HepG2 (cell line): Measurements from ENCODE around the gene WNT1. TPM values are rescaled to one million over a fixed set of nuclear protein-coding genes. Genes with fewer than 3 reads are reported as not detected.

Source experiments
- ATAC-seq: fragments of 200-7000 bp; cut with Tn5 transposase; 3 replicates; pipeline ENCODE4 v1.9.1; 2020; ENCODE audit warnings: mild to moderate bottlenecking, moderate library complexity
- BruUV-seq: library from RNA; stranded (reverse); fragments of 400-500 nt; replicated peaks from 2 replicates; lab custom pipeline; 2021; lab: Mats Ljungman, UMichigan
- CTCF ChIA-PET: fragments of 300-600 bp; formaldehyde crosslinking; extraction: SDS; loops from one replicate; lab custom pipeline; 2021; ENCODE audit warnings: low total read pairs, inconsistent platforms, low intra/inter-chr PET ratio; lab: Yijun Ruan, JAX
- POLR2A ChIA-PET: fragments of 350-600 bp; sonication (Branson Sonifier 250); formaldehyde crosslinking; loops from one replicate; lab custom pipeline; 2020; ENCODE audit warnings: antibody characterized with exemption, inconsistent platforms; lab: Yijun Ruan, JAX
- DNase-seq: peaks from one replicate; pipeline ENCODE4 v3.0.0-alpha.2; 2015; ENCODE audit warnings: low spot score
- FAIRE-seq: peaks from 3 replicates; lab custom pipeline; 2011; peaks lifted over from hg19 to GRCh38; lab: Jason Lieb, UNC
- H2AFZ ChIP-seq: one replicate; pipeline ENCODE4 v1.6.1; 2011; ENCODE audit warnings: low read length, inconsistent platforms
- H3K27ac ChIP-seq: fragments of 300-600 bp; 3 replicates; pipeline ENCODE4 v1.8.0; 2011; ENCODE audit warnings: mixed run types, mild to moderate bottlenecking, mixed read lengths, low read length, inconsistent platforms; ENCODE audit not compliant: insufficient read depth; ENCODE audit errors: extremely low read length
- H3K27me3 ChIP-seq, 2 experiments: fragments of 200-600 bp in 1 of 2; 2 replicates in 1 of 2; 3 replicates in 1 of 2; pipeline versions ENCODE4 v1.6.0 to v1.8.0; 2011; ENCODE audit warnings: low read length in 2 of 2, mild to moderate bottlenecking in 2 of 2, moderate library complexity in 2 of 2, inconsistent platforms in 1 of 2; ENCODE audit not compliant: insufficient read depth in 2 of 2, control insufficient read depth in 1 of 2
- H3K36me3 ChIP-seq, 2 experiments: fragments of 200-600 bp in 1 of 2; replicated peaks in 1 of 2; 2 replicates in 1 of 2; 3 replicates in 1 of 2; pipeline versions ENCODE4 v1.5.1 to v1.8.0; 2011; ENCODE audit warnings: low read length in 2 of 2, inconsistent platforms in 1 of 2; ENCODE audit not compliant: insufficient read depth in 2 of 2, control insufficient read depth in 1 of 2
- H3K4me1 ChIP-seq: 2 replicates; pipeline ENCODE4 v1.5.1; 2012; ENCODE audit warnings: low read length, inconsistent platforms; ENCODE audit not compliant: insufficient read depth
- H3K4me2 ChIP-seq: 2 replicates; pipeline ENCODE4 v1.6.0; 2011; ENCODE audit warnings: low read depth, low read length, inconsistent platforms
- H3K4me3 ChIP-seq, 3 experiments: fragments of 200-600 bp in 1 of 3; sonication (generic), shearing (Covaris generic) in 1 of 3; replicated peaks in 1 of 3; 2 replicates each; pipeline ENCODE4 v1.5.1; 2011 to 2016; ENCODE audit warnings: low read length in 3 of 3, inconsistent platforms in 2 of 3, low read depth in 2 of 3, mild to moderate bottlenecking in 2 of 3, control low read depth in 1 of 3, mixed read lengths in 1 of 3; ENCODE audit not compliant: insufficient read depth in 1 of 3
- H3K79me2 ChIP-seq: one replicate; pipeline ENCODE4 v1.6.1; 2011; ENCODE audit warnings: low read length, inconsistent platforms; ENCODE audit not compliant: insufficient read depth
- H3K9ac ChIP-seq: 2 replicates; pipeline ENCODE4 v1.6.0; 2011; ENCODE audit warnings: mild to moderate bottlenecking, low read depth, low read length, inconsistent platforms; ENCODE audit not compliant: insufficient read depth
- H3K9me3 ChIP-seq: 2 replicates; pipeline ENCODE4 v1.5.1; 2012; ENCODE audit warnings: mild to moderate bottlenecking, low read length
- H4K20me1 ChIP-seq: 2 replicates; pipeline ENCODE4 v1.6.0; 2011; ENCODE audit warnings: inconsistent platforms, mild to moderate bottlenecking, low read length, moderate library complexity; ENCODE audit not compliant: insufficient read depth
- ATRX ChIP-seq: sonication (generic); formaldehyde crosslinking; IDR thresholded peaks from 2 replicates; pipeline ENCODE4 v1.4.0; 2020; ENCODE audit warnings: missing genetic modification reagents, borderline replicate concordance
- EHMT2 ChIP-seq: fragments of 200-600 bp; sonication (generic); IDR thresholded peaks from 2 replicates; pipeline ENCODE4 v1.7.0; 2017; ENCODE audit warnings: antibody characterized with exemption, low read depth, low read length, borderline replicate concordance
- GZF1 ChIP-seq: sonication (generic); formaldehyde crosslinking; IDR thresholded peaks from 2 replicates; pipeline ENCODE4 v1.5.1; 2020; ENCODE audit warnings: mild to moderate bottlenecking, missing genetic modification reagents
- JUN ChIP-seq: sonication (generic); formaldehyde crosslinking; IDR thresholded peaks from 2 replicates; pipeline ENCODE4 v1.4.0; 2020; ENCODE audit warnings: mild to moderate bottlenecking, missing genetic modification reagents
- KLF11 ChIP-seq: IDR thresholded peaks from 2 replicates; pipeline ENCODE4 v1.6.1; 2016; ENCODE audit warnings: missing compliant biosample characterization
- NR3C1 ChIP-seq: sonication (generic); formaldehyde crosslinking; IDR thresholded peaks from 2 replicates; pipeline ENCODE4 v1.4.0; 2020; ENCODE audit warnings: missing genetic modification reagents
- TCF12 ChIP-seq, 2 experiments: fragments of 450-650 bp in 1 of 2; sonication (generic) in 1 of 2; formaldehyde crosslinking in 1 of 2; IDR thresholded peaks; 2 replicates each; pipeline versions ENCODE4 v1.6.1 to v1.8.0; 2017 to 2022; ENCODE audit warnings: antibody characterized with exemption in 1 of 2, mild to moderate bottlenecking in 1 of 2, missing genetic modification reagents in 1 of 2, moderate library complexity in 1 of 2
- THAP11 ChIP-seq: IDR thresholded peaks from 2 replicates; pipeline ENCODE4 v1.6.1; 2016; ENCODE audit warnings: missing biosample characterization, missing genetic modification reagents
- U2AF2 ChIP-seq: fragments of 200-400 bp; formaldehyde crosslinking; IDR thresholded peaks from 2 replicates; pipeline ENCODE4 v1.6.1; 2017; ENCODE audit warnings: low read depth, mild to moderate bottlenecking, low read length
- ZFP82 ChIP-seq: sonication (generic); formaldehyde crosslinking; IDR thresholded peaks from 2 replicates; pipeline ENCODE4 v1.5.1; 2020; ENCODE audit warnings: mild to moderate bottlenecking, missing genetic modification reagents, borderline replicate concordance
- ZKSCAN5 ChIP-seq: sonication (generic); formaldehyde crosslinking; IDR thresholded peaks from 2 replicates; pipeline ENCODE4 v1.5.1; 2020; ENCODE audit warnings: mild to moderate bottlenecking, missing genetic modification reagents
- ZNF253 ChIP-seq: sonication (generic); formaldehyde crosslinking; IDR thresholded peaks from 2 replicates; pipeline ENCODE4 v1.8.0; 2022; ENCODE audit warnings: mild to moderate bottlenecking, missing genetic modification reagents, borderline replicate concordance
- ZNF607 ChIP-seq: sonication (generic); formaldehyde crosslinking; IDR thresholded peaks from 2 replicates; pipeline ENCODE4 v1.5.1; 2020; ENCODE audit warnings: missing genetic modification reagents, mild to moderate bottlenecking, borderline replicate concordance
- ZNF713 ChIP-seq: sonication (generic); formaldehyde crosslinking; IDR thresholded peaks from 2 replicates; pipeline ENCODE4 v1.4.0; 2020; ENCODE audit warnings: mild to moderate bottlenecking, missing genetic modification reagents
- WGBS: methylation state at CpG from one replicate; pipeline ENCODE4 v1.1.6; 2017; ENCODE audit warnings: low lambda C conversion rate; 5-methylcytosine and 5-hydroxymethylcytosine counted together
- in situ Hi-C: cut with HindIII; loops from 2 replicates; pipeline ENCODE4 v1.10.0; 2017; ENCODE audit warnings: low pct_unique_long_range_greater_than_20kb; ENCODE audit not compliant: extremely low pct_ligation_motif_present
- intact Hi-C: fragments of 100-400 bp; cut with micrococcal nuclease; formaldehyde crosslinking; loops from one replicate; pipeline ENCODE4 v1.10.0; 2022; ENCODE audit not compliant: unreplicated experiment
- polyA plus RNA-seq, 8 experiments: library from polyadenylated mRNA; depleted of rRNA in 3 of 8; stranded (reverse) in 7 of 8; unstranded in 1 of 8; fragments of >200 nt; fragmentation: Illumina TruSeq in 4 of 8; extraction: Trizol in 4 of 8; gene quantifications; 2 replicates each; pipeline versions ENCODE4 v1.2.1 to v1.2.3, GENCODE V29; 2011 to 2016; ENCODE audit warnings: low read depth in 4 of 8, missing spikeins in 1 of 8, mixed read lengths in 1 of 8; ENCODE audit not compliant: insufficient read depth in 1 of 8
- total RNA-seq, 5 experiments: library from RNA; depleted of rRNA; stranded (reverse); fragments of >200 nt; fragmentation: Illumina TruSeq; extraction: Trizol; gene quantifications; 2 replicates each; pipeline ENCODE4 v1.2.3, GENCODE V29; 2016; ENCODE audit warnings: low read depth in 1 of 5
- TF ChIP-seq, protein P1 (sequence below): sonication (generic); formaldehyde crosslinking; IDR thresholded peaks from 2 replicates; pipeline ENCODE4 v1.8.0; 2023; ENCODE audit warnings: mild to moderate bottlenecking, missing genetic modification reagents
- TF ChIP-seq, protein P2 (sequence below): sonication (generic); formaldehyde crosslinking; conservative IDR thresholded peaks from 2 replicates; pipeline ENCODE4 v1.8.0; 2022; ENCODE audit warnings: missing genetic modification reagents
- TF ChIP-seq, protein P3 (sequence below): sonication (generic); formaldehyde crosslinking; conservative IDR thresholded peaks from 2 replicates; pipeline ENCODE4 v1.4.0; 2020; ENCODE audit warnings: missing genetic modification reagents
- TF ChIP-seq, protein P4 (sequence below): sonication (generic); formaldehyde crosslinking; IDR thresholded peaks from 2 replicates; pipeline ENCODE4 v1.8.1; 2023; ENCODE audit warnings: mild to moderate bottlenecking, missing genetic modification reagents

WNT1 gene
- total and polyA plus RNA-seq, 2 of the 13 experiments (the other 11 are each of a cell fraction or from before 2014, with no cell fraction given), result not detected

DNA sequence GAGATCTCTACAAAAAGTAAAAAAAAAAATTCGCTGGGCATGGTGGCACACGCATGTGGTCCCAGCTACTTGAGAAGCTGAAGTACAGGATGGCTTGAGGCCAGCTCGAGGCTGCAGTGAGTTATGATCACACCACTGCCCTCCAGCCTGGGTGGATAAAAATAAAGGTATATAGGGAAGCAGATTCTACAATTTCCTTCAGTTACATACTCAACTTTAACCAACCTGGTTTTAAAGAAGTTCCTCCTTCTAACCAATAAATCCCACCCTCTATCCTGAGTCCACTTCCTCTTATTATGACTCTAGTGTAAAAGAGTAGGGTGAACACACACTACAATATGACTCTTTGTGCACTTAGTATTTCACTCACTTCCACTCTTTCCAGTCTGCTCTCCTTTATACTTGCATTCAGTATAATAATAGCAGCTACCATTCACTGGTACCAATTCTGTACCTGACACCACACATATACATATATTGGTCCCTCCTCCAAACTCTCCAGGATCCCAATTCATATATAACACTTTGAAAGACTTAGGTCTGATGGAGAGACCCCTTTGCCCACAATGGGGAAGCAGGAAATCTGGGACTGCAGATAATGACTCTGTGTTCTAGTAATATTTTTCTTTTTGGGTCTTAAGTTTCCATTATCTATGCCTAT lies 23.2 kb upstream of the WNT1 start:
- no peak overlapping the region for H3K4me2 ChIP-seq
- H3K27me3 ChIP-seq, result no peaks in the 10 kb centered on the region
- H3K9me3 ChIP-seq, result no peaks in the 10 kb centered on the region
- 100% methylated on average over 3 of the region's 3 CpGs for WGBS
- POLR2A ChIA-PET, result no interaction called here
- TF ChIP-seq JUN (CRISPR knock-in tag) (no peak), THAP11 (CRISPR knock-in tag) (no peak), ATRX (no peak), ZKSCAN5 (no peak), U2AF2 (no peak), NR3C1 (no peak), ZNF713 (CRISPR knock-in tag) (no peak), GZF1 (no peak), ZNF253 (CRISPR knock-in tag) (no peak), KLF11 (CRISPR knock-in tag) (no peak), ZNF607 (CRISPR knock-in tag) (no peak), ZFP82 (CRISPR knock-in tag) (no peak), EHMT2 (no peak), TCF12 (IDR thresholded peaks at IDR 0.05) (no peak), TCF12 (CRISPR knock-in tag; IDR thresholded peaks at IDR 0.05) (no peak)
- TF ChIP-seq, protein P1, sequence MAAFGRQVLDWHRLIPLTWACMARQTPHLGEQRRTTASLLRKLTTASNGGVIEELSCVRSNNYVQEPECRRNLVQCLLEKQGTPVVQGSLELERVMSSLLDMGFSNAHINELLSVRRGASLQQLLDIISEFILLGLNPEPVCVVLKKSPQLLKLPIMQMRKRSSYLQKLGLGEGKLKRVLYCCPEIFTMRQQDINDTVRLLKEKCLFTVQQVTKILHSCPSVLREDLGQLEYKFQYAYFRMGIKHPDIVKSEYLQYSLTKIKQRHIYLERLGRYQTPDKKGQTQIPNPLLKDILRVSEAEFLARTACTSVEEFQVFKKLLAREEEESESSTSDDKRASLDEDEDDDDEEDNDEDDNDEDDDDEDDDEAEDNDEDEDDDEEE (CRISPR knock-in tag), result no peak
- TF ChIP-seq, protein P2, sequence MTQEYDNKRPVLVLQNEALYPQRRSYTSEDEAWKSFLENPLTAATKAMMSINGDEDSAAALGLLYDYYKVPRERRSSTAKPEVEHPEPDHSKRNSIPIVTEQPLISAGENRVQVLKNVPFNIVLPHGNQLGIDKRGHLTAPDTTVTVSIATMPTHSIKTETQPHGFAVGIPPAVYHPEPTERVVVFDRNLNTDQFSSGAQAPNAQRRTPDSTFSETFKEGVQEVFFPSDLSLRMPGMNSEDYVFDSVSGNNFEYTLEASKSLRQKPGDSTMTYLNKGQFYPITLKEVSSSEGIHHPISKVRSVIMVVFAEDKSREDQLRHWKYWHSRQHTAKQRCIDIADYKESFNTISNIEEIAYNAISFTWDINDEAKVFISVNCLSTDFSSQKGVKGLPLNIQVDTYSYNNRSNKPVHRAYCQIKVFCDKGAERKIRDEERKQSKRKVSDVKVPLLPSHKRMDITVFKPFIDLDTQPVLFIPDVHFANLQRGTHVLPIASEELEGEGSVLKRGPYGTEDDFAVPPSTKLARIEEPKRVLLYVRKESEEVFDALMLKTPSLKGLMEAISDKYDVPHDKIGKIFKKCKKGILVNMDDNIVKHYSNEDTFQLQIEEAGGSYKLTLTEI, result no peak
- TF ChIP-seq, protein P3, sequence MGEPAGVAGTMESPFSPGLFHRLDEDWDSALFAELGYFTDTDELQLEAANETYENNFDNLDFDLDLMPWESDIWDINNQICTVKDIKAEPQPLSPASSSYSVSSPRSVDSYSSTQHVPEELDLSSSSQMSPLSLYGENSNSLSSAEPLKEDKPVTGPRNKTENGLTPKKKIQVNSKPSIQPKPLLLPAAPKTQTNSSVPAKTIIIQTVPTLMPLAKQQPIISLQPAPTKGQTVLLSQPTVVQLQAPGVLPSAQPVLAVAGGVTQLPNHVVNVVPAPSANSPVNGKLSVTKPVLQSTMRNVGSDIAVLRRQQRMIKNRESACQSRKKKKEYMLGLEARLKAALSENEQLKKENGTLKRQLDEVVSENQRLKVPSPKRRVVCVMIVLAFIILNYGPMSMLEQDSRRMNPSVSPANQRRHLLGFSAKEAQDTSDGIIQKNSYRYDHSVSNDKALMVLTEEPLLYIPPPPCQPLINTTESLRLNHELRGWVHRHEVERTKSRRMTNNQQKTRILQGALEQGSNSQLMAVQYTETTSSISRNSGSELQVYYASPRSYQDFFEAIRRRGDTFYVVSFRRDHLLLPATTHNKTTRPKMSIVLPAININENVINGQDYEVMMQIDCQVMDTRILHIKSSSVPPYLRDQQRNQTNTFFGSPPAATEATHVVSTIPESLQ, result no peak
- TF ChIP-seq, protein P4, sequence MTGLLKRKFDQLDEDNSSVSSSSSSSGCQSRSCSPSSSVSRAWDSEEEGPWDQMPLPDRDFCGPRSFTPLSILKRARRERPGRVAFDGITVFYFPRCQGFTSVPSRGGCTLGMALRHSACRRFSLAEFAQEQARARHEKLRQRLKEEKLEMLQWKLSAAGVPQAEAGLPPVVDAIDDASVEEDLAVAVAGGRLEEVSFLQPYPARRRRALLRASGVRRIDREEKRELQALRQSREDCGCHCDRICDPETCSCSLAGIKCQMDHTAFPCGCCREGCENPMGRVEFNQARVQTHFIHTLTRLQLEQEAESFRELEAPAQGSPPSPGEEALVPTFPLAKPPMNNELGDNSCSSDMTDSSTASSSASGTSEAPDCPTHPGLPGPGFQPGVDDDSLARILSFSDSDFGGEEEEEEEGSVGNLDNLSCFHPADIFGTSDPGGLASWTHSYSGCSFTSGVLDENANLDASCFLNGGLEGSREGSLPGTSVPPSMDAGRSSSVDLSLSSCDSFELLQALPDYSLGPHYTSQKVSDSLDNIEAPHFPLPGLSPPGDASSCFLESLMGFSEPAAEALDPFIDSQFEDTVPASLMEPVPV (CRISPR knock-in tag), result no peak
- in situ Hi-C loops (no loop called here), intact Hi-C loops (loop anchor here (5.0 kb wide), 1 partner anchor 1977 kb away; no protein-coding TSS in a partner anchor)
- no peak overlapping the region for H3K4me3 ChIP-seq
- H3K27ac ChIP-seq, result no peak overlapping the region
- H3K79me2 ChIP-seq, result peaks cover 43% of the 10 kb centered on the region
- FAIRE-seq (no peak), DNase-seq (no peak), ATAC-seq (no peak)
- no peak overlapping the region for H2AFZ ChIP-seq
- H4K20me1 ChIP-seq, result peaks cover 6% of the 10 kb centered on the region; the same call in 1 of the 2 replicates
- CTCF ChIA-PET, result no interaction called here
- H3K9ac ChIP-seq, result no peak overlapping the region
- BruUV-seq, result no TSS peak
- peaks cover 0 to 18% of the 10 kb centered on the region in 2 experiments; a peak in 2 of 5 replicates for H3K36me3 ChIP-seq
- H3K4me1 ChIP-seq, result peaks cover 26% of the 10 kb centered on the region
